DMS153 treated with DMSO at 0.1 percent for 48 hours (cell line): ENCODE measurements around the gene UTS2B.

Source experiments
- DNase-seq: peaks from one replicate; lab custom pipeline; 2025; ENCODE audit not compliant: unreplicated experiment; lab: John Stamatoyannopoulos, UW

The UTS2B gene

GRCh38 chr3:191353022-191353777 is 22.9 kb upstream of the UTS2B start:
- no peak for DNase-seq

GRCh38 chr3:191352014-191352413 is 21.7 kb upstream of the UTS2B start:
- no peak for DNase-seq

GRCh38 chr3:191350396-191351090 is 20.2 kb upstream of the UTS2B start:
- DNase-seq, result no peak

- DNase-seq, result no peak
Measured at GRCh38 chr3:191348098-191348497, 17.8 kb upstream of the UTS2B start.

GRCh38 chr3:191347228-191347627 is 16.9 kb upstream of the UTS2B start:
- no peak for DNase-seq

- no peak for DNase-seq
Measured at GRCh38 chr3:191345334-191345733, 15.0 kb upstream of the UTS2B start.

- DNase-seq, result no peak
Measured at GRCh38 chr3:191343913-191344312, 13.6 kb upstream of the UTS2B start.

- DNase-seq, result no peak
Measured at GRCh38 chr3:191343115-191343514, 12.8 kb upstream of the UTS2B start.

- no peak for DNase-seq
Measured at GRCh38 chr3:191342411-191342810, 12.1 kb upstream of the UTS2B start.

- no peak for DNase-seq
Measured at GRCh38 chr3:191342006-191342405, 11.7 kb upstream of the UTS2B start.

GRCh38 chr3:191340966-191341365 is 10.6 kb upstream of the UTS2B start:
- DNase-seq, result no peak

- DNase-seq, result no peak
Measured at GRCh38 chr3:191340351-191340750, 10.0 kb upstream of the UTS2B start.

GRCh38 chr3:191339316-191339917 is 9.1 kb upstream of the UTS2B start:
- DNase-seq, result no peak

- no peak for DNase-seq
Measured at GRCh38 chr3:191338177-191338488, 7.8 kb upstream of the UTS2B start.

GRCh38 chr3:191336833-191337232 is 6.5 kb upstream of the UTS2B start:
- no peak for DNase-seq

- DNase-seq, result no peak
Measured at GRCh38 chr3:191334346-191334893, 4.1 kb upstream of the UTS2B start.

GRCh38 chr3:191333298-191333880 is 3.1 kb upstream of the UTS2B start:
- DNase-seq, result no peak

- DNase-seq, result no peak
Measured at GRCh38 chr3:191331388-191331787, 1.1 kb upstream of the UTS2B start.

- DNase-seq, result no peak
Measured at GRCh38 chr3:191330530-191331048, 263 bp upstream of the UTS2B start.

GRCh38 chr3:191328962-191329653 is 1.2 kb downstream of the UTS2B start, which contains the start of gene CCDC50:
Gene CCDC50 (plus strand): TSS chr3:191329394. CDS start chr3:191329675, 281 bp downstream.
- DNase-seq, result peak; percentile 80
